K562 (cell line): ENCODE data around the gene B3GNT7. TPM values are rescaled to one million over a fixed set of nuclear protein-coding genes. Genes with fewer than 3 reads are reported as not detected.
A peak's percentile ranks its signal among the peaks of the same experiment; 100 is the strongest.

Source experiments
- ATAC-seq: fragments of 200-7000 bp; cut with Tn5 transposase; 3 replicates; pipeline ENCODE4 v1.9.1; 2020; ENCODE audit warnings: moderate library complexity
- BruUV-seq: library from RNA; stranded (reverse); fragments of 400-500 nt; replicated peaks from 2 replicates; lab custom pipeline; 2021; lab: Mats Ljungman, UMichigan
- CTCF ChIA-PET: fragments of 300-600 bp; formaldehyde crosslinking; extraction: SDS; loops from one replicate; lab custom pipeline; 2021; ENCODE audit warnings: low intra/inter-chr PET ratio; lab: Yijun Ruan, JAX
- POLR2A ChIA-PET: fragments of 300-600, 350-650 bp; sonication (Branson Sonifier 250); formaldehyde crosslinking; extraction: SDS; loops from one replicate; lab custom pipeline; 2021; ENCODE audit warnings: antibody characterized with exemption, inconsistent platforms; lab: Yijun Ruan, JAX
- DNase-seq, 4 experiments: peaks; one replicate each; pipeline versions ENCODE4 v3.0.0 to v3.0.0-alpha.2; 2011 to 2018; ENCODE audit warnings: low spot score in 3 of 4, mixed read lengths in 3 of 4; ENCODE audit errors: extremely low read depth in 1 of 4
- FAIRE-seq: peaks from 2 replicates; lab custom pipeline; 2011; peaks lifted over from hg19 to GRCh38; lab: Jason Lieb, UNC
- H2AFZ ChIP-seq: 2 replicates; pipeline ENCODE4 v1.6.0; 2011; ENCODE audit warnings: low read depth, low read length, control low read depth, inconsistent platforms
- H3K27ac ChIP-seq: fragments of 200-600 bp; 3 replicates; pipeline ENCODE4 v1.8.0; 2011; ENCODE audit warnings: low read depth, mild to moderate bottlenecking, control low read depth, inconsistent platforms, low read length, moderate library complexity, mixed read lengths; ENCODE audit errors: extremely low read depth
- H3K27me3 ChIP-seq, 2 experiments: fragments of 300-600 bp in 1 of 2; 2 replicates in 1 of 2; 3 replicates in 1 of 2; pipeline versions ENCODE4 v1.6.0 to v1.8.0; 2011; ENCODE audit warnings: inconsistent platforms in 2 of 2, low read length in 2 of 2, mild to moderate bottlenecking in 1 of 2, mixed read lengths in 1 of 2, moderate library complexity in 1 of 2; ENCODE audit not compliant: control insufficient read depth in 2 of 2, insufficient read depth in 2 of 2
- H3K36me3 ChIP-seq: fragments of 300-600 bp; 3 replicates; pipeline ENCODE4 v1.8.0; 2011; ENCODE audit warnings: mild to moderate bottlenecking, low read length, inconsistent platforms; ENCODE audit not compliant: control insufficient read depth, insufficient read depth
- H3K4me1 ChIP-seq, 2 experiments: fragments of 200-600 bp in 1 of 2; replicated peaks in 1 of 2; 2 replicates in 1 of 2; 3 replicates in 1 of 2; pipeline versions ENCODE4 v1.5.1 to v1.8.0; 2011; ENCODE audit warnings: inconsistent platforms in 2 of 2, low read length in 2 of 2, mild to moderate bottlenecking in 1 of 2, mixed read lengths in 1 of 2, moderate library complexity in 1 of 2; ENCODE audit not compliant: control insufficient read depth in 2 of 2, insufficient read depth in 2 of 2
- H3K4me2 ChIP-seq: 2 replicates; pipeline ENCODE4 v1.6.1; 2011; ENCODE audit warnings: low read length, control low read depth, inconsistent platforms, mixed read lengths; ENCODE audit not compliant: insufficient read depth
- H3K4me3 ChIP-seq: fragments of 200-600 bp; sonication (generic), shearing (Covaris generic); 2 replicates; pipeline ENCODE4 v1.5.1; 2016; ENCODE audit warnings: control low read depth, inconsistent platforms
- H3K79me2 ChIP-seq: fragments of 200-600 bp; 3 replicates; pipeline ENCODE4 v1.8.0; 2011; ENCODE audit warnings: low read length, inconsistent platforms; ENCODE audit not compliant: control insufficient read depth, insufficient read depth
- H3K9ac ChIP-seq, 2 experiments: 2 replicates each; pipeline versions ENCODE4 v1.6.0 to v1.6.1; 2011; ENCODE audit warnings: low read depth in 2 of 2, low read length in 2 of 2, control low read depth in 1 of 2, inconsistent platforms in 1 of 2, mild to moderate bottlenecking in 1 of 2, mixed read lengths in 1 of 2; ENCODE audit not compliant: insufficient read depth in 1 of 2
- H3K9me1 ChIP-seq: one replicate; pipeline ENCODE4 v1.6.0; 2011; ENCODE audit warnings: inconsistent platforms, mild to moderate bottlenecking, low read length, moderate library complexity; ENCODE audit not compliant: control insufficient read depth, insufficient read depth
- H3K9me3 ChIP-seq: replicated peaks from 2 replicates; pipeline ENCODE4 v1.5.1; 2011; ENCODE audit warnings: low read depth, low read length, inconsistent platforms; ENCODE audit not compliant: control insufficient read depth, insufficient read depth
- H4K20me1 ChIP-seq: replicated peaks from 2 replicates; pipeline ENCODE4 v1.6.1; 2011; ENCODE audit warnings: low read length, inconsistent platforms, mixed read lengths; ENCODE audit not compliant: control insufficient read depth, insufficient read depth
- ARID2 ChIP-seq: fragments of 450-650 bp; IDR thresholded peaks from 2 replicates; pipeline ENCODE4 v1.6.1; 2017; ENCODE audit warnings: antibody characterized with exemption, mild to moderate bottlenecking
- CC2D1A ChIP-seq: fragments of 450-650 bp; IDR thresholded peaks from 2 replicates; pipeline ENCODE4 v1.6.1; 2017; ENCODE audit warnings: mild to moderate bottlenecking
- CTBP1 ChIP-seq: fragments of 450-650 bp; IDR thresholded peaks from 2 replicates; pipeline ENCODE4 v1.6.1; 2016; ENCODE audit warnings: borderline replicate concordance
- DMBX1 ChIP-seq: fragments of 250-450 bp; sonication (Bioruptor Pico); IDR thresholded peaks from 2 replicates; pipeline ENCODE4 v1.8.0; 2022; ENCODE audit warnings: inconsistent platforms, mild to moderate bottlenecking, moderate library complexity, borderline replicate concordance
- ETV5 ChIP-seq: sonication (generic); formaldehyde crosslinking; IDR thresholded peaks from 2 replicates; pipeline ENCODE4 v1.4.0; 2020; ENCODE audit warnings: low read depth, mild to moderate bottlenecking, missing genetic modification reagents
- GABPA ChIP-seq: fragments of 200-800 bp; sonication (Bioruptor generic); conservative IDR thresholded peaks from 2 replicates; pipeline ENCODE4 v1.6.1; 2016; ENCODE audit warnings: low read depth, missing genetic modification characterization, missing compliant biosample characterization
- HDAC1 ChIP-seq, 2 experiments: fragments of 450-650 bp; IDR thresholded peaks; 2 replicates each; pipeline ENCODE4 v1.6.1; 2016 to 2017; ENCODE audit warnings: inconsistent platforms in 1 of 2, mild to moderate bottlenecking in 1 of 2, moderate library complexity in 1 of 2
- MAFK ChIP-seq: IDR thresholded peaks from 2 replicates; pipeline ENCODE4 v1.6.1; 2011; ENCODE audit warnings: low read length, improper control_type of control experiment
- MED1 ChIP-seq: sonication (generic); formaldehyde crosslinking; IDR thresholded peaks from 2 replicates; pipeline ENCODE4 v1.8.1; 2023; ENCODE audit warnings: missing genetic modification reagents, borderline replicate concordance
- MIER1 ChIP-seq: fragments of 450-650 bp; IDR thresholded peaks from 2 replicates; pipeline ENCODE4 v1.6.1; 2016; ENCODE audit warnings: antibody characterized with exemption, mild to moderate bottlenecking, low read depth
- MXI1 ChIP-seq: IDR thresholded peaks from 2 replicates; pipeline ENCODE4 v1.6.1; 2011; ENCODE audit warnings: low read depth, mild to moderate bottlenecking, improper control_type of control experiment, low read length
- NFE2L1 ChIP-seq: fragments of 450-650 bp; IDR thresholded peaks from 2 replicates; pipeline ENCODE4 v1.6.1; 2016; ENCODE audit warnings: missing genetic modification characterization, low read depth, mild to moderate bottlenecking, missing compliant biosample characterization, moderate library complexity, borderline replicate concordance
- TOE1 ChIP-seq, 2 experiments: fragments of 450-650 bp in 1 of 2; sonication (generic) in 1 of 2; formaldehyde crosslinking in 1 of 2; IDR thresholded peaks; 2 replicates each; pipeline versions ENCODE4 v1.7.1 to v1.8.0; 2016 to 2022; ENCODE audit warnings: borderline replicate concordance in 2 of 2, mild to moderate bottlenecking in 2 of 2, antibody characterized with exemption in 1 of 2, inconsistent platforms in 1 of 2, low read depth in 1 of 2, missing genetic modification reagents in 1 of 2, moderate library complexity in 1 of 2
- ZNF316 ChIP-seq: fragments of 450-650 bp; IDR thresholded peaks from 2 replicates; pipeline ENCODE4 v1.6.1; 2016
- ZNF507 ChIP-seq: conservative IDR thresholded peaks from 2 replicates; pipeline ENCODE4 v1.6.1; 2017; ENCODE audit warnings: missing genetic modification characterization, missing compliant biosample characterization
- WGBS: fragments of 100-300 bp; shearing (Covaris generic); methylation state at CpG from one replicate; pipeline ENCODE4 v1.1.6; 2016; ENCODE audit warnings: low coverage, mixed read lengths; ENCODE audit not compliant: insufficient coverage; ENCODE audit errors: missing lambda C conversion rate; 5-methylcytosine and 5-hydroxymethylcytosine counted together
- in situ Hi-C: fragments of 300-500 bp; cut with MboI; formaldehyde crosslinking; loops from 4 replicates; pipeline ENCODE4 v1.15.0; 2018; ENCODE audit warnings: inconsistent platforms, mixed read lengths
- intact Hi-C: fragments of 100-400 bp; cut with micrococcal nuclease; formaldehyde crosslinking; loops from 2 replicates; pipeline ENCODE4 v1.14.2; 2022
- polyA plus RNA-seq, 8 experiments: library from polyadenylated mRNA; depleted of rRNA in 4 of 8; stranded (reverse) in 5 of 8; unstranded in 3 of 8; fragments of >200 nt; fragmentation: Nextera tagmentation in 2 of 8; fragmentation: Illumina TruSeq in 1 of 8; extraction: Ambion mirVana in 2 of 8; extraction: Trizol in 1 of 8; gene quantifications; 2 replicates each; pipeline versions ENCODE4 v1.2.1 to v1.2.3, GENCODE V29; 2011 to 2014; ENCODE audit warnings: inconsistent platforms in 1 of 8, missing spikeins in 1 of 8
- total RNA-seq, 7 experiments: library from RNA; depleted of rRNA in 6 of 7; stranded (reverse); fragments of >200 nt in 6 of 7; fragmentation: Illumina TruSeq in 2 of 7; extraction: Trizol in 2 of 7; gene quantifications; 2 replicates each; pipeline versions ENCODE4 v1.2.1 to v1.2.3, GENCODE V29; 2011 to 2021; ENCODE audit warnings: low replicate concordance in 1 of 7
- TF ChIP-seq, protein P1 (sequence below): sonication (generic); formaldehyde crosslinking; IDR thresholded peaks from 2 replicates; pipeline ENCODE4 v1.5.0; 2020; ENCODE audit warnings: missing genetic modification reagents
- TF ChIP-seq, protein P2 (sequence below), 2 experiments: fragments of 450-650 bp in 1 of 2; sonication (generic) in 1 of 2; formaldehyde crosslinking in 1 of 2; IDR thresholded peaks in 1 of 2; conservative IDR thresholded peaks in 1 of 2; 2 replicates each; pipeline versions ENCODE4 v1.6.1 to v1.8.1; 2016 to 2023; ENCODE audit warnings: mild to moderate bottlenecking in 2 of 2, moderate library complexity in 2 of 2, inconsistent platforms in 1 of 2, missing genetic modification reagents in 1 of 2
- TF ChIP-seq, protein P3 (sequence below): sonication (generic); formaldehyde crosslinking; IDR thresholded peaks from 2 replicates; pipeline ENCODE4 v1.9.0; 2022; ENCODE audit warnings: mild to moderate bottlenecking, missing genetic modification reagents

B3GNT7 gene
- total and polyA plus RNA-seq, 9 of the 15 experiments (the other 6 are each of a cell fraction or from before 2014, with no cell fraction given), result 0.20 TPM; not detected in 8

DNA sequence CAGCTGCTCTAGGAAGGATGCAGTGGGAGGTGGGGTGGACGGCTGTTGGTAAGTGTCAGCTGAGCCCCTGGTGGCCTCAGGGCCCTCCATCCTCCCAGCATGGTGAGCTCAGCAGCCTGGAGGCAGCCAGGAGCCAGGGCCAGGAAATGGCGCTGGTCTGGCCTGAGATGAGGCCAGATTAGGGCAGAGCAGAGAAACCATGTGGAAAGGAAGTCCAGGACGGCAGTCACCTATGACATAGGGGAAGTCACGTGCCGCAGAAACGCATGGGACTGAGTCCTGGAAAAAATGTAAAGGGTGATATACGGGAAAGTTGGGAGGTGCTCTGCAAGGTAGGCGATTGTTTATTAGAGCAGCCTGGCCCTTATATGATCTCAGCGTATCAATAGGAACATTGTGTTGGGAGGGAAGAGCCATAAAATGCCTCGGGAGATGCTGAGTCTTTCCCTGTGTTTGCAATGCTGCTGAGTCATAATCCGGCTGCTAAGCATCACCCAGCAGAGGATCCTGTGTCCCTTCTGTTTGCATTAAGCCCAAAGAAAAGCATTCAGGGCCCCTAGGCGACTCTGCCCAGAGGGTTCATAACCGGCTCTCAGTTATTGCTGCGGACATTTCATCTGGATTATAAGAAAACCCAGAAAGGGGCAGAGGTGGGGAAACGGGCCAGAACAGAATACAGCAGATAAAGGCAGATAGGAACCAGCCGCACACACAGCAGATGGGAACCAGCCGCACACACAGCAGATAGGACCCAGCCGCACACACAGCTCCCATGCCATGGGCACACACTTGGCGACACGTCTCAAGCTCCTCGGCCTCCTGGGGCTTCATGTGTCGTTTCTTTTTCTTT lies 30.3 kb upstream of the B3GNT7 start:
- in situ Hi-C loops (no loop called here), intact Hi-C loops (no loop called here)
- peak overlapping the region in 1 of 2 experiments; percentile 68; a peak in 2 of 4 replicates for H3K9ac ChIP-seq
- peak; percentile 29 for FAIRE-seq
- H3K36me3 ChIP-seq, result no peaks in the 10 kb centered on the region
- ATAC-seq, result peak; percentile 48
- H2AFZ ChIP-seq, result peak overlapping the region; percentile 90
- no peak overlapping the region for H3K27ac ChIP-seq
- H3K4me1 ChIP-seq, result peaks cover 9 to 15% of the 10 kb centered on the region in 2 experiments; a peak in 4 of 5 replicates
- BruUV-seq, result no TSS peak
- no peak overlapping the region for H3K4me3 ChIP-seq
- H3K9me3 ChIP-seq, result no peaks in the 10 kb centered on the region
- no peaks in the 10 kb centered on the region for H4K20me1 ChIP-seq
- H3K9me1 ChIP-seq, result no peaks in the 10 kb centered on the region
- no peaks in the 10 kb centered on the region for H3K79me2 ChIP-seq
- ChIA-PET CTCF (no interaction called here), POLR2A (interaction anchor here (0.8 kb wide), 1 partner anchor 106 kb away, joined by 3 read pairs; no protein-coding TSS in a partner anchor)
- H3K27me3 ChIP-seq, result no peaks in the 10 kb centered on the region
- peak overlapping the region; percentile 25; the same call in 1 of the 2 replicates for H3K4me2 ChIP-seq
- whole genome bisulfite sequencing, result 23% methylated on average over 17 of the region's 22 CpGs
- DNase-seq, result peak; percentile 18 to 35 (median 30)
- TF ChIP-seq, protein P1, sequence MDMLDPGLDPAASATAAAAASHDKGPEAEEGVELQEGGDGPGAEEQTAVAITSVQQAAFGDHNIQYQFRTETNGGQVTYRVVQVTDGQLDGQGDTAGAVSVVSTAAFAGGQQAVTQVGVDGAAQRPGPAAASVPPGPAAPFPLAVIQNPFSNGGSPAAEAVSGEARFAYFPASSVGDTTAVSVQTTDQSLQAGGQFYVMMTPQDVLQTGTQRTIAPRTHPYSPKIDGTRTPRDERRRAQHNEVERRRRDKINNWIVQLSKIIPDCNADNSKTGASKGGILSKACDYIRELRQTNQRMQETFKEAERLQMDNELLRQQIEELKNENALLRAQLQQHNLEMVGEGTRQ (CRISPR knock-in tag), result peak; percentile 70
- TF ChIP-seq MAFK, result peak; percentile 27; the same call in 1 of the 2 replicates
- 0 out of 4 replicates have a peak, but pooled peaks of 1 of the 2 experiments have one; percentile 12 for TF ChIP-seq HDAC1 (IDR thresholded peaks at IDR 0.05)
- TF ChIP-seq ARID2, result no peak
- TF ChIP-seq TOE1 (IDR thresholded peaks at IDR 0.05; ENCODE audit: borderline replicate concordance), result peak; percentile 47; the same call in 1 of the 2 replicates
- TF ChIP-seq TOE1 (CRISPR knock-in tag; IDR thresholded peaks at IDR 0.05; ENCODE audit: borderline replicate concordance, low read depth), result no peak
- no peak for TF ChIP-seq ETV5 (CRISPR knock-in tag)
- no peak for TF ChIP-seq MIER1
- no peak for TF ChIP-seq ZNF507
- TF ChIP-seq, protein P2, sequence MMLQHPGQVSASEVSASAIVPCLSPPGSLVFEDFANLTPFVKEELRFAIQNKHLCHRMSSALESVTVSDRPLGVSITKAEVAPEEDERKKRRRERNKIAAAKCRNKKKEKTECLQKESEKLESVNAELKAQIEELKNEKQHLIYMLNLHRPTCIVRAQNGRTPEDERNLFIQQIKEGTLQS (IDR thresholded peaks at IDR 0.05), result peak; percentile 49; the same call in 1 of the 2 replicates
- TF ChIP-seq, protein P2 (CRISPR knock-in tag; conservative IDR thresholded peaks at IDR 0.05), result no peak
- TF ChIP-seq NFE2L1 (tag), result no peak; the same call in 1 of the 2 replicates
- 0 out of 2 replicates have a peak, but pooled peaks have one; percentile 22 for TF ChIP-seq GABPA (tag)
- TF ChIP-seq, protein P3, sequence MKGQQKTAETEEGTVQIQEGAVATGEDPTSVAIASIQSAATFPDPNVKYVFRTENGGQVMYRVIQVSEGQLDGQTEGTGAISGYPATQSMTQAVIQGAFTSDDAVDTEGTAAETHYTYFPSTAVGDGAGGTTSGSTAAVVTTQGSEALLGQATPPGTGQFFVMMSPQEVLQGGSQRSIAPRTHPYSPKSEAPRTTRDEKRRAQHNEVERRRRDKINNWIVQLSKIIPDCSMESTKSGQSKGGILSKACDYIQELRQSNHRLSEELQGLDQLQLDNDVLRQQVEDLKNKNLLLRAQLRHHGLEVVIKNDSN (CRISPR knock-in tag), result peak; percentile 92
- TF ChIP-seq MED1 (CRISPR knock-in tag), result no peak
- no peak for TF ChIP-seq MXI1
- TF ChIP-seq DMBX1, result peak; percentile 31; the same call in 1 of the 2 replicates
- TF ChIP-seq ZNF316, result peak; percentile 72
- TF ChIP-seq CC2D1A, result no peak
- TF ChIP-seq CTBP1, result 0 out of 2 replicates have a peak, but pooled peaks have one; percentile 48
